NCI-H2107 treated with DMSO at 0.1 percent for 48 hours (cell line): ENCODE results near the gene MEGF10.

Experiments used
- DNase-seq: peaks from one replicate; lab custom pipeline; 2025; ENCODE audit not compliant: unreplicated experiment; lab: John Stamatoyannopoulos, UW

MEGF10 gene

DNA sequence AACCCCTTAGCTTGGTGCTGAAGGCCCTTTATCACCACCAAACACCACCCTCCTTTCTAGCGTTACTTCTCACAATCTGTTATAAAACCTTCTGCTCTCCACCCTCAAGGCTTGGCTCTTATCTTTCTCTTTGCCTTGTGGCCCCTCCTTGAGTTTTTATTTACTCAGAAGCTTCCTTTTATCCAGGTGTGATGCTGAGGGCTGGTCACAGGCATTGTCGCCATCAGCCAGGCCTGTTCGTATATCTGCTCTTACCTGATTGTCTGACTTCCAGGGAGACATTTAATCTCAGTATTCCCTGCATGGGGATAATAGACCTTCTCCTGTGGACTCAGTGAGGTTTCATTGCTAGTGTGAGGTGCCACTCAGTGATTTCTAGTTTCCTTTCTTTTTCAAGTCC is 34.2 kb downstream of the MEGF10 start:
- DNase-seq: no peak

DNA sequence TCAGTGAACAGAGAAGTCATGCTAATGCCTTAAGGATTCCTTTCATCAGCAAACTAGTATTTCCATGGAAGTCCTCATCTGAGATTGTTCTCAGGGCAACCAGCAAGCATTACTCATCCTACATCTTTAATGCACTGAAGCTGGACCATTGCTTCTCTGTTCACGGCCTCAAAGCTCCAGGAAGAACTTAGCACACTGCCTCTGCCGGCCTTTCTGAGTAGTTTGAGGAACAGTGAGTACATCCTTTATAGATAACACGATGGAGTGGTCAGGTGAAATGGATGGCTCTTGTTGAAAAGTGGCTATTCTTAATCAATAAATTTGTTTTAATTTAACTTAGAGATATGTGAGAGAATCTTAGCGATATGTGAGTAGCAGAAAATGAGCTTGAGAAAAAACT is 35.8 kb downstream of the MEGF10 start:
- no peak for DNase-seq

DNA sequence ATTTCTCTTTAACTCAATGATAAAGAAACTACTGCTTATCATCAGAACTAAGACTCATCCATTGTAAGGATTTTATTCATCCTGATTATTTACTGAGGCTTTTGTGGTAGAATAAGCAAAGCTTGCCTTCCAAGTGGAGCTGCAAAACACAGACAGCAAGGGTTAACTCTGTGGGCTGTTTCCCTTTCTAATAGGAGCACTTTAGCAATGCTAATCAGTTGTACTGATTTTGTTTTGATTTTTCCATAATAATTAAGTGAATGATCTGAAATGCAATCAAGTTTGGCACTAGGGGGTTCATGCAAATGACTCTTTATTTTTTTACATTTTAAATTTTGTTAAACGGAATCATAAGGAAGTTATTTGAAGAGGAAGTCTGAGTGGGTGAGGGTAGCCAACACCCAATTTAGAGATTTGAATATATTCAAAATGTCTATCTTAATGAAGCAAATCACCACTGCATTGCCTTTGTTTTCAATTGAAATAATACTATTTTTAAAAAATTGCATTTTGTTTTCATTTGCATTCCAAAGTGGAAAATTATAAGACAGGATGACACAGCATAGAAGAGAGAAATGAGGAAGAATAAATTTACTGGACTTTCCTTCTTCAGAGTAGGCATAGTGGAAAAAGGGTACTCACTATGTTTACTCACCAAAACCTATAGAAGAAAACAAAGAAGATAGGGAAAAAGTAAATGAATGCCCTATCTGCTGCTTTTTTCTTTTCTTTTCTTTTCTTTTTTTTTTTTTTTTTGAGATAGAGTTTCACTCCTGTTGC is 36.6 kb downstream of the MEGF10 start:
- DNase-seq: no peak

DNA sequence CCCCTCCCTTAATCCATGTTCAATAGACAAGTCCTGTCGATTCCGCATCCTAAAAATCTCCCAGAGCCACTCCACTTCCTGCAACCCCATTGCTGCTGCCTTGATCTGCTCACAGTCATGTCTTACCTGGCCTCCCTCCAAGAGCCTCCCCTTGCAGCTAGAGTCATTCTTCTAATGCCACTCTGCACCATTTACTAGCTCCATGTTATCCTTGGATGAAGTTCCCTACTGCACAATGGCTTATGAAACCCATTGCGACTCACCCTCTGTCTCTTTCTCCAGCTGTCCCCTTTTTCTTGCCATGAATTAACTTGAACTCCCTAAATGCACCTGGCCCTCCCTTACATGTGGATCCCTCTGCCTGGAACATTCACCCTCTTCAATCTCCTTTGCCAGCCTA is 39.5 kb downstream of the MEGF10 start:
- DNase-seq: no peak

DNA sequence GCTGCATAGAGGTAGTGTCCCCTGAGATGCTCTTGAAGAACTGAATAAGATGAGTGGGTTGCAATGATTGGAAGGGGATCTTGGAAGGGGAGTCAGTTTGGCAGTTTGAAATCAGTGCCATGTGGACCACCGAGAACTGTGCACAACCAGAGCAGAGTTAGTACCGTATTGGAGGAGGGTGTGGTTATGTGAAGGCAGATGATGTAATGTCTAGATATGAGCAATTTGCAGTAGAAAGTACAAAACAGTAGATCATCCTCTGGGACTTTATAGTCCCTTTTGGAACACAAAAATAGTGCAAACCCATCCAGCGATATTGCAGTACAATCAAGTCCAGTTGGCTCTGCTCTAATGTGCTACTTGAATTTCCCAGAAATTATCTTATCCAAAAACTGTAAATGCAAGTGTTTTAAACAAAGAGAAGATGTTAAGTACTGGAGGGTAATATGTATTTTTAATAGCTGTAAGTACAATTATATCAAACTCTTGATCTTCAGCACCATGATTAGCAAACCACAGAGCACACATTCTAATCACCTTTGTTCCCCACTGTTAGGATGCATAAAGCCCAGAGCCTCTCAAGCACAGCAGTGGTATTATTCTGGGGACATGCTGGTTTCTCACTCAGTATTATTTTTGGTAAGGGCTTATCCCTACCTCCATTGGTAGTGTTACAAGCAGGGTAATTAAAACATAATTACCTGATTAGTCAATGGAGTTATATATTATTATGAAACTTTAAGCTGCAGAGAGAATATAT is 41.5 kb downstream of the MEGF10 start:
- no peak for DNase-seq

DNA sequence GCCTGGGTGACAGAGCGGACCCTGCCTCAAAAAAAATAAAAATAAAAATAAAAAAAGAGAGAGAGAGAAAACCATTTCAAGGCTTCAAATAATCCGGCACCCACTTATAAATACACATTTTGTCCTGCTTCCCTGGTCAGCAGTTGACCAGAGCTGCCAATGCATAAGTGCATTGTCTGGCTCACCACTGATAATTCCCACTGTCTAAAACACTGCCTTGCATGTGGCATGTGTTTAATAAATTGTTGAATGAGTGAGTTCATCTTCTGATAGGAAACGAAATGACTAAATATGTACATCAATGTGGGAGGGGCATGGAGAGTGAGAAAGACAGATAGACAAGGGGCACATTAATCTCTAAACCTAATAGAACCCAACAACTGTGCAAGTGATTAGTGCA is 42.9 kb downstream of the MEGF10 start:
- DNase-seq: no peak

DNA sequence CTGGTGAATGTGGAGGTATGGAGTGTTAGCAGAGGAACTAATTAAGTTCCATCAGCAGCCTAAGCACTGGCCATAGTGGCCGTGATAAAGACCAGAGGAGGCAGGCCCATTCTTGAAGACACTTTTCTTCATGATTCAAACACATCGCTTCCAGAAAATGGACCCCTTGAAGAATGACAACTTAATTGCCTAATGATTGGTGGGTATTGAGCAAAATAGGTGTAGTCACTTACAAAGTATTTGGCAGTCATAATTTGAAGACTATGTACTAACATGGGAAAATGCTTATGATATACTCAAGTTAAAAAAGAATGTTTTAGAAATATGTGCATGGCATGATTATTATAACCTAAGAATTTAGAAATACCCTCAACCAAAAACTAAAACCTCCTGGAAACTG is 44.8 kb downstream of the MEGF10 start:
- no peak for DNase-seq

DNA sequence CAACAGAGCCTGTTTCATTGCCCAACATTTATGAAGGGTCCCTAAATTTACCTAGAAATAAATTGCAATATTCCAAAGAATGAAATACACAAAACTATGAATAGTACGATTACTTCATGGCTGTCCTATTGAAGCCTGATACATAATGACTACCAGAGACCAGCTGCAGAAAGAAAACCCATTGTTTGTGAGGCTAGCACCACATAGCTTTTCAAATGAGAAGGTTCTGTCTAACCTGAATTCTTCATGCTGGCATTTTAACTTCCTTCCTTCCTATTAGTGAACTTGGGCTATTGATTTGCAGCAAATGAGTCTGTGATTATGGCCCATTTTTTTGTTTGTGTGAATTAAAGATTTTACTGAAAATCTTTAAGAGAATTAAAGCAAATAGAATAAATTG is 47.3 kb downstream of the MEGF10 start:
- no peak for DNase-seq

DNA sequence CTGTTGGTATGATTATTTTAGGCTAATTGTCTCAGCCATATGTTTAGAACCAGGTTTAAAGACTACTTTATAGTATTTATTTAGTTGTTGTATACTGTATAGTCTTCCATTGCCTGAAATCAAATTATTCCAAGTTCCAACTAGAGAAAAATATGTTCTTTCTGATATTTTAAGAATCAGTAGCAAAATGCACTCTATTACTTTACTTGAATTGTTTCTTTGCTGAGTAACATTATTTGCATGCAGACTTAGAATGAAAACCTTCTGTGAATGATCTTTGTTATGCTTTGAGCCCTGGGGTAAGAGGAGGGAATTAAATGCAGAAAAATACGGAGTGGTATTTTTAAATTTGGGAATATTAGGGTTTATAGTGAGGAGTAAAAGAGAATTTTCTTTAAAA is 47.9 kb downstream of the MEGF10 start:
- DNase-seq: no peak

DNA sequence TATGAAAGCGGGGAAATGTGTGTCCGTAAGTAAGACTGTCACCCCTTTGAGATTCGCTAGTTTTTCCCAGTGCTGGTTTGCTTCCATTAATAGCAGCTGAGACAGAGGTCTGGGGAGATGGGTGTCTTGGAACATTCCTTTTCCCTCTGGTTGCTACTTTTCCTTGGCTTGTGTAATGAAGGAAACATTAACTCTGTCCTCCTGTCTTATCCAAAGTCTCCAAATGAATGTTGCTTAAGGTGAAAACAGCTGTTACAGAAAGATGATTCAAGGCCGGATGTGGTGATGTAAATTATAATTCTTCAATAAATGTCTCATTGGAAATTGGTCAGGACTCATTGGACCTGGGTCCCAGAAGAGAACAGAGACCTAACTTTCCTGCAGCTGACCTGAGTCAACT is 50.0 kb downstream of the MEGF10 start:
- DNase-seq: no peak

DNA sequence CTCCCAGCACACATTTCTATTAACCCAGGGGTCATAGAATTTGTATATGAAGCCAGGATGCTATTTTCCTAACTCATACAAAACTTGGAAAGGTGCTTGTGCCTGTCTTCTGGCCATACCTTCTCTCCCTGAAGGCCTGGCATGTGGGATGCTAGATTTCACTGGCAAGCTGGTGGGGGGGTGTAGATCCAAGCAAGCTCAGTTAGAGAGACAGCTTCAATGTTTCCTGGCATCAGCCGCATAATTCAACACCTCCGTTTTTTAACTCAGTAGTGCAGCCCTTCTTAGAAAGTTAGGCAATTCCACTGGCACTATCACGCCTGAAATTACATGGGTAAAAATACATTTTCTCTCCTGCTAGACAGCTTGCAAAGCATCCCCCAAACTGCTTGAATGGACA is 51.8 kb downstream of the MEGF10 start:
- DNase-seq: no peak

DNA sequence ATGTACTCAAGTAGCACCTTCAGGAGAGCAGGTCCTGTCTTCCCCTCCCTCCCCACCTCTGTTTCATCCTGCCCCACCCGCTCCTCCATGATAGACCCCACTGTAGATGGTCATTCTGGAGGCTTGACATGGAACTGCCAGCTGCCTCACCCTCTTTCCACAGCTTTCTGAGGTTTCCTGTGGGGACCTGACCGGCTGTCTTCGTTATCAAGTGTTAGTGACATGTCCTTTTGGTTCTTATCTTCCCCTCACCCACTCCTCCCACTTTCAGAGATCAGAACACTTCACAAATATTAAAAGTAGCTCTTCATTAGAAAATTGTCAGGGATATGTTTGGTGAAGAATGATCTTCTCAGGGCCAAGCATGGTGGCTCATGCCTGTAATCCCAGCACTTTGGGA is 52.7 kb downstream of the MEGF10 start:
- DNase-seq: no peak

DNA sequence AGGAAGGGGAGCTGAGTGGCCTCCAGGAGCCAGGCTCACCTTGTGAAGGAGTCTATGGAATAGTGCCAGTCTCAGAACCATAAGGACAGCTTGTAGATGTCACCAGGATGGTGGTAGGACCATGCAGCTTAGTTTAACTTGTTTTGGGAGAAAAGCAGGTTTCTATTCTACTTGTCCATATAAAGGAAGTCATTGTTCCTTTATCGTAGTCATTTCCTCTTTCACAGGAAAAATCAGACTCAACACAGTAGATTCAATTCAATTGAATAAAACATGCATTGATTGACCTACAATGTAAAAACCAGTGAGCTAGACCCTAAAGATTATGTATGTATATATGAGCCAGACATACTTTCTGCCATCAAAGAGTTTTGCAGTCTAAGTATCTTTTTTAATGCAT is 53.3 kb downstream of the MEGF10 start:
- DNase-seq: no peak

DNA sequence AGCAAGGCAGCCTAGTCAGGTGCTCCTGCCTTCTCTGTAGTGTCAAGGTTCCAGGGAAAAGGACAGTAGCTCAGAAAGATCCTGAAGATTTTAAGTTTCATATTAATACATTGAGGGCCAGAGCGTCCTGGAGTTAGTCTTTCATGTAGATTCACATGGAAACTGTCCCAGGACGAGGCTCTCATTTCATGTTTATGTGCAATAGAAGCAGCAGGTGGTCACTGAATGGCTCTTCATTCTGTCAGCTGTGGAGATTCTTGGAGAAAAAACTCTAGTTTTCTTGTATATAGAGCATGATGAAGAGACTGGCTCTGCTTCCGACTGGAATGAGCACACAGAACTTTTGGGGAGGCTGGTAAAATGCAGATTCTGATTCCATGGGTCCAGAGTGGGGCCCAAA is 54.3 kb downstream of the MEGF10 start:
- DNase-seq: no peak

DNA sequence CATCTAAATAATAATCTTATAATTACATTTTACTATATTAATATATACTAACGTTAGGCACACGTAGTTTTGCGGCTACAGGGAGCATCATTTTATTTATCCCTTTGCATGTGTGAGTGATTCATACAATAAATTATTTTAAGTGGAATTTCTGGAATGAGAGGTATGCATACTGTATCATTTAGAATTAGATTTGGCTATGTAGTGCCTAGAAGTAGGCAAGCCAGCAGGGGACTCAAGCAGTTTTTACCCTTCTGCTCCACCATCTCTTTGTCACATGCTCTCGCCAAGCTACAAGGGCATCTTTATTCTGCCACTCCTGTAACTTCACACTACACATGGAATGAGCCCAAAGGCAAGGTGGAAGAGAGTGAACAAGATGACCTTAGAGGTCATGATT is 60.8 kb downstream of the MEGF10 start:
- DNase-seq: no peak

DNA sequence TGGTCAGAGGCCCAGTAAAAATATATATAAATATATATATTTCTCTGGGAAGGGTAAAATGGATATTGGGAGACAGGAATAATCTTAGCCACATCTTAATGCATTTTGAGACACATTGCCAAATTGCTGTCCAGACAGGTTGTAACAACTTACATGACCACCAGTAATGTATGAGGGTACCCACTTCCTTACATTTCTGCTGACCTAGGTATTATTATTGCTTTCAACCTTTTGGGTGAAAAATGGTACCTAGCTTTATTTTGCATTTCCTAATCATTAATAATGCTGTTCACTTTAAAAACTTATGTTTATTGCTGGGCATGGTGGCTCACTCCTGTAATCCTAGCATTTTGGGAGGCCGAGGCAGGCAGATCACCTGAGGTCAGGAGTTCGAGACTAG is 61.5 kb downstream of the MEGF10 start:
- DNase-seq: no peak

DNA sequence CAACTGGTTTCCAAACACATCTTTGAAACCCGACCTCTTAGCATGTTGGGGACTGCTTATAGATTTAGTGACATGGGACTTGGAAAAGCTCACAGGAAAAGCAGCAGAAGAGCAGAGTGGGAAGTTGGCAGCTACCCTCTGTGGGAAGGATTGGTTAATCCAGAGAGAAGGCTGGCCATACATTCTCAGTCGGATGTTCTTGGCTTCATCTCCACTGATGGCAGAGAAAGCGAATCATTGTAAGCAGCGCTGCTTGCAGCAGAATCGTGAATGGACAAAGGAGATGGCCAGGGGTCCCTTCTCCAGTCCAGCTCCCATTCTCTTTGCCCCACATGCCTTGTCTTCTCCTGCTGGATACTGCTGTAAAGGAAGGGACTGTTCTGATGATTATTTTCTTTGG is 62.7 kb downstream of the MEGF10 start:
- DNase-seq: no peak

DNA sequence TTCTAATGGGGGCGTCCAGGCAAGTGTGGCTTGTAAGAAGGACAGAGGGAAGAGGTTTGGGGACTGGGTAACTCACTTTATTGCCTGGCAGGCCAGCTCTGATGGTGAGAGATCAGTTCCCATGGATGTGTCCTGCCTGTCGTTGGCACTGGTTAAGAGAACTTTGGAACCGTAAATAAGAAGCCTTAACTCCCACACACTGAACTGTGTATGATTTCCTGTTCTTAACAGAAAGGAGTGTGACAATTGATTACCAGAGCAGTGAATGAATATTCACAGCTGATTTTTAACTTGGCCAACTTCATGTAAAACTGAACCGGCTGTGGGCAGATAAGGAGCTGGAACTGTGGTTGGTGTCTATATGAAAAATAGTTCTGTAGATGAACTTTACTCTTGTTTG is 63.2 kb downstream of the MEGF10 start:
- no peak for DNase-seq

DNA sequence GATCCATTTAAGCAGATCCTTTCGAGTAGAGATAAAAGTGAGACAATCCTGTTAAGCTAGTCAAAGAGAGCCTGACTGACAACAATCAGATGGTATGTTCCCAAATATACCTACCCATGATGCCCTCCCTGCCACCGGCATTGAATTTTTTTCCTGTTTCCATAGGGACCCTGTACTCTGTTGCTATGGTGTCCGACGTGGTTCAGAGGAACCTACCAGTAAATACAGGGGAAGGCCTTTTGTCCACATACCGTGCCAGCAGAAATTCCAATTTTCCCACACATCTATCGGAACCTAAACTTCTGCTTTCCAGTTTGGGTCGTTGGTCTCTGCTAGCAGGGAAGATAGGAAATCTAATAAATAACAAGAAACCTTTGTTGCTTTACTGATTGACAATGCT is 64.7 kb downstream of the MEGF10 start:
- no peak for DNase-seq

DNA sequence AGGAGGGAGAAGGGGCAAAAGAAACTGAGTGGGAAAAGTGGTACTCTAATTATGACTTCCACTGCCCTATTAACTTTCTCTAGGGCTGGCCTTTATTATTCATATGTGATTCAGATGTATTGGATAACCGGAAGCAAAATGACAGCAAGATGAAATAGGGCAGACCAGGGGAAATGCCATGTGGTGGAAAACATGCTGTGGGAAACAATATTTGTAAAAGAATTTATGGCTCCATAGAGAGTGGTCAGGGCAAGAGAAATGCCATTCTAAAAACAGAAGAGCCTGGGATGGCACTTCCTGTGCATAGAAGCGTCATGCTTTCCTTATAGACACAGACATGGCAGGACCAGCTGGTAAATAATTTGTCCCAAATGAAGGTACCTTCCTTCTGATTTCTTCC is 67.7 kb downstream of the MEGF10 start:
- DNase-seq: no peak

DNA sequence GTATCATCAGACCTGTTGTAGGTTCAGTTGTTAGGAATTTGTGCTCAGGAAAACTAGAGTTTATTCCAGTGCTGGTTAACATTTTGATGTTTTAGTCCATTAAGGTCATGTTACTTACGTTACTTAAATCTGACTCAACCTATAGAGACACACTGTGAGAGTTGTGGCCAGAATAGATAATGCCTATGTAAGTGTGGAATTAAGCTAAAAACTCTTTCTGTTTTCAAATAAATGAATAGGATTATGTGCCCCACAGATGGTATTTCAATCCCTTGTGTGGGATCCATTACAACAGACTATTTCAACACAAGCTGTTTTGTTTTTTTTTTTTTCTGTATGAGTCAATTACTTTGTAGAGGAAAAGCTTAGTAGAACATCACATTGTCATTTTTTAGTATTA is 68.1 kb downstream of the MEGF10 start:
- DNase-seq: no peak

DNA sequence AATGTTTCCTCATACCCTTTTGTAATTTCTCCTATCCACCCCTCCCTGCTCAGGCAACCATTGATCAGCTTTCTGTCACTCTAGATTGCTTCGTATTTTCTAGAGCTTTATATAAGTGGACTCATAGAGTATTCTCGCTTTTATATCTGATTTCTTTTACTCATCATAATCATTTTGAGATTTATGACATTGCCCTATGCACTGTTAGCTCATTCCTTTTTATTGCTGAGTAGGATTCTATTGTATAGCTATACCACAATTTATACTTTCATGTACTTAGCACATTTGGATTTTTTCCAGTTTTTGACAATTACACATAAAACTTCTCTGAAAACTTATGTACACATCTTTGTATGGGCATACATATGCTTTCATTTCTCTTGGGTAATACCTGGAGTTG is 68.9 kb downstream of the MEGF10 start:
- no peak for DNase-seq

DNA sequence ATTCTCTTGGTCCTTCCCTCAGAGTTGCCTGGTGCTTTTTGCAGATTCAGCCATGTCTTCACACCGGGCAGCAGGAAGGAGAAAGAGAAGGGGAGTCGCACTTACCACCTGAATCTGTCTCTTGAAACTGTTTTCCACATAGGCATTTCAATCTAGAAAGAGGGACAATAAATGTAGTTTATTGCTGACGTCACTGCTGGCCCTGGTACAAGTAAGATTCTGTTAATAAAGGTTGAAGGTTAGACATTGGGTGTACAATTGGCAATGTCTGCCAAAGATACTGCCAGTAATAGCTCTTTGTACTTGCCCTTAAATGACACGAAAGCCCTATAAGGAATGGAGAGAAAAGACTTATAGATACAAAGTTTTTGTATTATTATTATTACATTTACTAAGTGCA is 72.8 kb downstream of the MEGF10 start:
- DNase-seq: no peak
